ENCODE data around the gene KIF13A.
"Not testable (repeated sequence)": the region's sequence is repeated elsewhere in the genome, so short reads cannot be mapped to it uniquely, and the experiment has no call there.

The KIF13A gene

DNA sequence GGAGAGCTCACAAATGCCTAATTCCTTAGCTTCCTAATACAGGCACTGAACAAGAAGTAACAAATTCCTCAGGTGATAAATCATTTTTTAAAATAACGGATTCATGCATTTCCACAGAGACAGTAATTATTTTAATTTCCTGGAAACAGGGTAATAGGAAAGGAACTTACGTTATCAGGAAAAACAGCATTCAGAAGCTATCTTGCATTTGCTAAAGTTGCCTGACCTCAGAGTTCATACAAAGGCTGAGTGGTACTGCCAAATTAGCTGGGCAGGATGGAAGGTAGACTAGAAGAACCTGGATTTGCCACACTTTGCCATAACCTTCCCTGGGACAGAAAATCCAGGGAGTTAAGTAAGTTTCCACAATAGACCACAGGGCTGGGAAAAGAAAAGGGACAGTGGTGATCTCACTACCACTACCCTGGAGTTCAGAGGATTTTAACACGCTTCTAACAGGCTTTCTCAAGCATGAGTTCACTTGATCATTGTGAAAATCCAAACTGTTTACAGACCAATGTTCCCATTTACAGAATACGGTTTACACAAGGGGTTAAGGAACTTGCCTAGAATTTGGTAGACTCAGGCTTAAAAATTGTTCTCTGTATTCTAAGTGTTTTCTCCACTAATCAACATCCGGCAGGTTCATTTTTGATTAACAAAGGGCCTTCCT, 57.0 kb downstream of the KIF13A start:
- no peak for DNase-seq

DNA sequence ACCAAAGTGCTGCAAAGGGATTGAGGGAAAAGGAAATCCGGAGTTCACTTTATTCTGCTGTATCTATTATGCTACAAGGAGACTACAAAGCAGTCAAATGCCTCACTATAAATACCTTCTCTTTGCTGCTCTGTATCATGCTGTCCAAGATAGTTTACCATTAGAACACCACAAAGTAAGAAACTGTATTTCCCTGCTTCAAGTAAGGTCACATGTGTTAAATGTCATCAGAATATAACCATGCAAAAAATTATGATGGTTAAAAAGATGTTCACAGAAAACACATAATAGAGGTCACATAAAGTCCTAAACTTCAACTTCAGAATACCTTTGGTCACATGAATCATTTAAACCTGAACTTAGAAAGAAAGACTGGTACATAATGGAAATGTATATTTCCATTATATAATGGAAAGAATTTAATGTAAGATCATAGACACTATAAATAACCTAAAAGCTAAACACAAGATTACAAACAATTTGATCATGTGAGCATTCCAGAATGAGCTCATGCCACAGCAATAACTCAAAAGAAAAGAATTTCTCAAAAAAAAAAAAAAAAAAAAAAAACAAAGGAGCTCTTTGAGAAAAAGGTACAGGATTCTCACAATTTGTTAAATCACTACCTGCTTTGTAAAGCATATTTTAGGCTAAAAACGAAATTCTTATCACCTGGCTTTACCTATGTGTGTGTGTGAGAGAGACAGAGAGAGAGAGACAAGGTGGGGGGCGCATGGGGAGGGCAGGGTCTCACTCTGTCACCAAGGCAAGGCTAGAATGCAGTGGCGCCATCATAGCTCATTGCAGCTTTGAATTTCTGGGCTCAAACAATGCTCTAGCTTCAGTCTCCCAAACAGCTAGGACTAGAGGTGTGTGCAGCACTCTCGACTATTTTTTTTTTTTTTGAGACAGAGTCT, 58.7 kb downstream of the KIF13A start:
- DNase-seq: no peak

- DNase-seq: no peak
Measured at GRCh38 chr6:17927705-17928104, 59.7 kb downstream of the KIF13A start.

DNA sequence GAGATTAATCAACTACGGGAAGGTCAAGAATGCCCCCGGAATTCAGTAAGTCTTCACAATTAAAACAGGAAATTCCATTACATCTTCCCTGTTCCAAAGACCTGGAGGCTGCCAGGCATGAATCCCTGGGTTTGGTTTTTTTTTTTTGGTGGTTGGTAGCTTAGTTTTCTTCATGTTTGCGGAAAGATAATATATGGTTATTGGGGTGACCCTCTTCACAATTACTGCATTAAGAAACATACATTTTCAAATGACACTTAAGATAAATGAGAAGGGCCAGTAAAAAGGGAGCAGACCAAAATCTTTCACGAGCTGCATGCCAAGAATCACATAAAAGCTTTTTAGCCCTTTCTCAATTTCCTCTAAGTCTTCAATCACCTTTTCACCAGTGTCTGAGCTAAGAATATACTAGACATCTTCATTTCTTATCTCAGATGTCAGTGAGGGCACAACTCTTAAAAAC, 64.0 kb downstream of the KIF13A start:
- no peak for DNase-seq

DNA sequence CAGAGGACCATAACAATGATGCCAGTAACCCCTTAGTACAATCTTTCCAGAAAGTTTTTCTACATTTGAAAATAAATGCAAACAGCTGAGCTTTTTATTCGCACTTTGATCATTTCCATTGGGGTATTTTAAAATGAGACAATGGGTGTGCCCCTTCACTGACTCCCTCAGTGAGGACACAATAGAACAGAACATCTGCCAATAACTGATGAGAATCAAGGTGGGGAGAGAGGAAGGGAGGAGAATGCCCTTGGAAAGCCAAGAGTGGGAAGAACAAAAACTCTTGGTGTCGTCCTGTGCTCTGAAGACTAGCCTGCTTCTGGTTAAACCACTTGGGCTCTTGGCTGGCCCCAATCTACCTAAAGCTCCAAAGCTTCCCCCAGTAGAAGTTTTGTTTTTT, 66.0 kb downstream of the KIF13A start:
- DNase-seq: no peak

- no peak for DNase-seq
Measured at GRCh38 chr6:17919496-17919895, 67.9 kb downstream of the KIF13A start.

GRCh38 chr6:17917837-17918763, 69.3 kb downstream of the KIF13A start:
- DNase-seq: no peak

GRCh38 chr6:17914651-17915050, 72.8 kb downstream of the KIF13A start:
- no peak for DNase-seq

DNA sequence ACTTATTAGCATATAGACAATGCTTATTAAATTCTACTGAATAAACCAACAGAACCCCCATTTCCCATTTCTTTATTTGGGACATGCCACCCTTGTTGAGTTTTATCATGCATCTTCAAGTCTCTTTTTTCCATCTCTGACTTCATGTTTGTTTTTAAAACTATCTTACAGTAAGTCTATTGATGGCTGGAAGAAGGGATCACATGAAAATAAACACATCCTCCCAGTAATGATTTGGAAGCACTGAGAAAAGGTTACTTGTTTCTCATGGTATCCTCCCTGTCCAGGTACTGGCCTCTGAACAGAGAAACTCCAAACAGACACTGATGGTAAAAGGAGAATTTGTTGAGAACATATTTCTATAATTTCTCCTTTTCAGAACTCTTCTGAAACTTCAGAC, 74.9 kb downstream of the KIF13A start:
- no peak for DNase-seq

DNA sequence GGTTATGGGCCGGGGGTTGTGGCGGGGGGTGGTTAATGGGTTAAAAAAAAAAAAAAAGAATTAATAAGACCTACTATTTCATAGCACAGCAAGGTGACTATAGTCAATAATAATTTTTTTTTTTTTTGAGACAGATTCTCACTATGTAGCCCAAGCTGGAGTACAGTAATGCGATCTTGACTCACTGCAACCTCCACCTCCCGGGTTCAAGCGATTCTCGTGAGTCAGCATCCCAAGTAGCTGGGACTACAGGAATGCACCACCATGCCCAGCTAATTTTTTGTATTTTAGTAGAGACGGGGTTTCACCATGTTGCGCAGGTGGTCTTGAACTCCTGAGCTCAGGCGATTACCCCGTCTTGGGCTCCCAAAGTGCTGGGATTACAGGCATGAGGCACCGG, 75.8 kb downstream of the KIF13A start:
- not testable (repeated sequence) for DNase-seq

DNA sequence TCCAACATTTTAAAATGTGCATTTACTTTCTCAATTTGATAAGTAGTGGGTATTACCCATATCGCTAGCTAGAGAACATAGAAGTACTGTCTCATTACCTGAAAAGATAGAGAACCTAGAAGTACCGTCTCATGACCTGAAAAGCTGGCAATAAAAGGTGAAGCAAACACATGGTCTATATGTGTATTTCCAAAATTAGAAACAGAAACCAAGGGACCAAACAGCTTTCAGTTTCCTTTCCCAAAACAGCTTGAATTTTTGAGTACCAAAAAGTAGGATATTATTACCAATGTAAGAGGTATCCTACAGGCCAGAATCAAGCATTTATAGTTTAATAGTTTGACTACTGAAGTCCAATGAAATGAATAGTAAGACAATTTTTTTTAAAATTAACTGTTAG, 77.2 kb downstream of the KIF13A start:
- DNase-seq: no peak

- DNase-seq: no peak
Measured at GRCh38 chr6:17908831-17909230, 78.6 kb downstream of the KIF13A start.

- no peak for DNase-seq
Measured at GRCh38 chr6:17907406-17908229, 79.8 kb downstream of the KIF13A start.

DNA sequence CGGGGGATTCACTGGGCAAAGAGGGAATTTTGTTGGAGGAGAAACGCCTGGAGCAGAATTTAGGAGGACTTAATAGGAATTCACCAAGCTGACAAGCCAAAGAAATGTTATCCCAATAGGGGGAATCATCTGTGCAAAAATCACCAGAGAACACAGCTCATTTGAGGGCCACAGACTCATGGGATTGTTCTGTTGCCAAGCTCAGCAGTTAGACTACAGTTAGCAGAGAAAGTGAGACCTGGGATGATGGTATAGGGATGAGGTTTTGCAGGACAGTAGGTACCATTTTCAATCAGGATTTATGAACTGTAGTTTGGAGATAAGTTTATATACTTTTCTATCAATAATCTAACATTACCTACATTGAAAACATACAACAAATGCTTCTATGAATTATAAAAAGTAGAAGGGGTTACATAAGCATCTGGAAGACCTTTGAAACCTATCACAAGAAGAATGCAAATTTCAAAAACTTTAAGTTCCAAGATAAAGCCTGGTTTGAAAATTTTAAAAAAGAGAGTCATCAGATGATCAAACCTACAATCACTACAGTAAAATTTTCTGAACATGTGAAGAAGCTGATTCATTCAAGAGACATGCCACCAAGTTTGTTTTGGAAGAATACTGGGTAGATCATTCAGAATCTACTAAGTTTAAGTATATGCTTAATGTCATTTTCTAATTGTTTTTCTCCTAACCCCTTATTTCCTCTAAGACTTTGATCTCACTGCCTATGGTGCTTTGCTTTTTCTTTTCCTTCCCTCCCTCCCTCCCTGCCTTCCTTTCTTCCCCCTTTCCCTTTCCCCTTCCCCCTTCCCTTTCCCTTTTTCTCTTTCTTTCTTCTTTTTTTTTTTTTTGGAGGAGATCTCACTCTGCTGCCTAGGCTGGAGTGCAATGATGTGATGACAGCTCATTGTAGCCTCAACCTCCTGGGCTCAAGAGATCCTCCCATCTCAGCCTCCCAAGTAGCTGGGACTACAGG, 81.5 kb downstream of the KIF13A start:
- DNase-seq: no peak

GRCh38 chr6:17904491-17905120, 82.8 kb downstream of the KIF13A start:
- DNase-seq: no peak

GRCh38 chr6:17902974-17903373, 84.5 kb downstream of the KIF13A start:
- no peak for DNase-seq

GRCh38 chr6:17901493-17901892, 85.9 kb downstream of the KIF13A start:
- DNase-seq: no peak

- DNase-seq: no peak
Measured at GRCh38 chr6:17900011-17900410, 87.4 kb downstream of the KIF13A start.

DNA sequence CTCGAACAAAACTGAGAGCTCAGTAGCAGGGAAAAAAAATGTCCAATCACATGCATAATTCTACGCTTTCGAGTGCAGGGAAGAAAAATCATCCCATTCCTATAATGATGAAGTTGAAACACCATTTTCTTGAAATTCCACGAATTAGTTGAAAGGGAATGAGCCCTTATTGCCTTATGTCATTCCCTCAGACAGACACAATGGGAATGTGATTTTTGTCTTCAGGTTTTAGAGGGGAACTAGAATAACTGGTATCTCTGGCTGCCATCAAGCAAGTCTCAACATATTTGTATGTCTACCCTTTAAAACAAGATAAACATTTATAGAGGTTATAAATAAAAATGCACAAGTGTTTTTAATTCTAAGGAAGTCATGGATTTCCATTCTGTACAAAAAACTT, 87.9 kb downstream of the KIF13A start:
- DNase-seq: no peak

- DNase-seq: no peak
Measured at GRCh38 chr6:17897681-17898080, 89.8 kb downstream of the KIF13A start.
